Lower lobe of right lung (tissue), 2 donors: ENCODE data around the gene NECTIN4. TPM values are rescaled to one million over a fixed set of nuclear protein-coding genes. Genes with fewer than 3 reads are reported as not detected.

Experiments
- ATAC-seq, 2 donors: fragments of 200-7000 bp; cut with Tn5 transposase; one replicate each; pipeline ENCODE4 v1.9.1; 2020 to 2022; ENCODE audit warnings: mild to moderate bottlenecking in 2 of 2, moderate library complexity in 2 of 2
- DNase-seq: peaks from one replicate; pipeline ENCODE4 v3.0.0-alpha.2; 2020
- H3K27ac ChIP-seq: fragments of 200-600 bp; one replicate; pipeline ENCODE4 v1.8.0; 2022
- H3K27me3 ChIP-seq: fragments of 200-600 bp; one replicate; pipeline ENCODE4 v1.8.0; 2022; ENCODE audit warnings: low read depth
- H3K36me3 ChIP-seq: fragments of 200-600 bp; one replicate; pipeline ENCODE4 v1.8.0; 2022; ENCODE audit warnings: mild to moderate bottlenecking
- H3K4me1 ChIP-seq: fragments of 200-600 bp; one replicate; pipeline ENCODE4 v1.8.0; 2022
- H3K4me3 ChIP-seq: fragments of 200-600 bp; one replicate; pipeline ENCODE4 v1.8.0; 2022; ENCODE audit warnings: mild to moderate bottlenecking
- H3K9me3 ChIP-seq: fragments of 200-600 bp; one replicate; pipeline ENCODE4 v1.8.0; 2022
- CTCF ChIP-seq: fragments of 200-600 bp; IDR thresholded peaks from one replicate; pipeline ENCODE4 v1.8.0; 2022; ENCODE audit warnings: antibody characterized with exemption, mild to moderate bottlenecking
- intact Hi-C: fragments of 100-400 bp; cut with DNase I; formaldehyde crosslinking; loops from one replicate; pipeline ENCODE4 v1.11.0; 2022
- total RNA-seq: library from RNA; stranded (reverse); fragmentation: NEBNext Ultra II Directional; extraction: Animal tissue kit (Norgen Biotek cat#: 25700); gene quantifications from one replicate; pipeline ENCODE4 v1.2.1, GENCODE V29; 2021
- donor health status: DM: no; HTN: yes; CAD: no; lungs with severe emphysema.

NECTIN4 gene
- total RNA-seq, 1 donor from 2014 or later, result 6.2 TPM

DNA sequence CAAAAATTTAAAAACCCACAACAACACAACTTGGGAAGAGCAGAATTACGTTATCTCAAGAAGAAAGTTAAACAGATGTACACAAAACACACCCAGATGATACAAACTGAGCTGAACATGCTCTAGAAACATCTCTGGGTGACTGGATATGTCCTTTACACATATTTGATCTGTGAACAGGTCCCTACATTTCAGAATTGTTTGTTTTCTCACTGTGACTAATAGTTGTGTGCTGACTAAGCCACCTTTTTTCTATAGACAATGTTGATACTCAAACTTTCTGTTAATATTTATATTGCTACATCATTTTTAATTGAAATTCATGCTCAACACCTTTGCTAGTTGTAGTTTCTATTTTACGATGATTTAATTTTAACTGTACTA lies 67.4 kb downstream of the NECTIN4 start:
- peaks cover 37% of the 10 kb centered on the region for H3K4me1 ChIP-seq
- no peaks in the 10 kb centered on the region for H3K36me3 ChIP-seq
- H3K27ac ChIP-seq, result peak overlapping the region; percentile 94
- H3K4me3 ChIP-seq, result peak overlapping the region; percentile 91
- H3K9me3 ChIP-seq, result no peaks in the 10 kb centered on the region
- intact Hi-C loops, result no loop called here
- no peaks in the 10 kb centered on the region for H3K27me3 ChIP-seq
- ATAC-seq (no peak), DNase-seq (no peak)
- no peak for TF ChIP-seq CTCF

- ATAC-seq, result peak; percentile 94 to 96
- no peaks in the 10 kb centered on the region for H3K27me3 ChIP-seq
- H3K4me1 ChIP-seq, result peaks cover 37% of the 10 kb centered on the region
- no peaks in the 10 kb centered on the region for H3K9me3 ChIP-seq
- H3K36me3 ChIP-seq, result no peaks in the 10 kb centered on the region
- H3K4me3 ChIP-seq, result peak overlapping the region; percentile 91
- DNase-seq, result peak; percentile 97
- H3K27ac ChIP-seq, result peak overlapping the region; percentile 94
- intact Hi-C loops, result no loop called here
- TF ChIP-seq CTCF, result no peak
These were observed 68.0 kb downstream of the NECTIN4 start for GRCh38 chr1:161021165-161021969.

Other genes with a start within 250 kb of the NECTIN4 start
- 4.5 TPM for gene CD244, start 226.7 kb downstream of the NECTIN4 start, total RNA-seq
- 2.7 TPM for gene ITLN1, start 204.4 kb downstream of the NECTIN4 start, total RNA-seq
- 30.7 TPM for gene ITLN2, start 134.7 kb downstream of the NECTIN4 start, total RNA-seq
- gene F11R, start 68.4 kb downstream of the NECTIN4 start, total RNA-seq, result 162 TPM
- gene TSTD1, start 50.6 kb downstream of the NECTIN4 start, total RNA-seq, result 63.2 TPM
- 81.8 TPM for gene USF1, start 43.6 kb downstream of the NECTIN4 start, total RNA-seq
- 63.7 TPM for gene ARHGAP30, start 19.7 kb downstream of the NECTIN4 start, total RNA-seq
- gene KLHDC9, start 8.8 kb upstream of the NECTIN4 start, total RNA-seq, result 7.2 TPM
- gene PFDN2, start 28.5 kb upstream of the NECTIN4 start, total RNA-seq, result 46.2 TPM
- gene NIT1, start 28.5 kb upstream of the NECTIN4 start, total RNA-seq, result 43.6 TPM
- gene DEDD, start 43.1 kb upstream of the NECTIN4 start, total RNA-seq, result 38.3 TPM
- gene UFC1, start 64.4 kb upstream of the NECTIN4 start, total RNA-seq, result 92.2 TPM
- 32.2 TPM for gene USP21, start 69.9 kb upstream of the NECTIN4 start, total RNA-seq
- 24.1 TPM for gene PPOX, start 76.9 kb upstream of the NECTIN4 start, total RNA-seq
- gene B4GALT3, start 87.9 kb upstream of the NECTIN4 start, total RNA-seq, result 29.6 TPM
- gene ADAMTS4, start 109.5 kb upstream of the NECTIN4 start, total RNA-seq, result 1.4 TPM
- gene NDUFS2, start 112.8 kb upstream of the NECTIN4 start, total RNA-seq, result 66.3 TPM
- gene FCER1G, start 125.7 kb upstream of the NECTIN4 start, total RNA-seq, result 283 TPM
- gene APOA2, start 134.1 kb upstream of the NECTIN4 start, total RNA-seq, result not detected
- gene TOMM40L, start 136.5 kb upstream of the NECTIN4 start, total RNA-seq, result 11.6 TPM
- not detected for gene NR1I3, start 148.6 kb upstream of the NECTIN4 start, total RNA-seq
- gene PCP4L1, start 169.2 kb upstream of the NECTIN4 start, total RNA-seq, result 8.9 TPM
- gene MPZ, start 220.4 kb upstream of the NECTIN4 start, total RNA-seq, result 4.0 TPM
- 167 TPM for gene SDHC, start 224.8 kb upstream of the NECTIN4 start, total RNA-seq